GM19468 (cell line): ENCODE measurements around the gene HOXC11.

ENCODE experiments used
- ATAC-seq: cut with Tn5 transposase; IDR thresholded peaks from one replicate; pipeline ENCODE4 v1.9.1; 2021; ENCODE audit warnings: mild to moderate bottlenecking, moderate library complexity, moderate number of reproducible peaks; ENCODE audit not compliant: unreplicated experiment; ENCODE audit errors: extremely low read depth

Gene HOXC11

GRCh38 chr12:53983568-53983949 lies 10.6 kb downstream of the HOXC11 start:
- no peak for ATAC-seq

DNA sequence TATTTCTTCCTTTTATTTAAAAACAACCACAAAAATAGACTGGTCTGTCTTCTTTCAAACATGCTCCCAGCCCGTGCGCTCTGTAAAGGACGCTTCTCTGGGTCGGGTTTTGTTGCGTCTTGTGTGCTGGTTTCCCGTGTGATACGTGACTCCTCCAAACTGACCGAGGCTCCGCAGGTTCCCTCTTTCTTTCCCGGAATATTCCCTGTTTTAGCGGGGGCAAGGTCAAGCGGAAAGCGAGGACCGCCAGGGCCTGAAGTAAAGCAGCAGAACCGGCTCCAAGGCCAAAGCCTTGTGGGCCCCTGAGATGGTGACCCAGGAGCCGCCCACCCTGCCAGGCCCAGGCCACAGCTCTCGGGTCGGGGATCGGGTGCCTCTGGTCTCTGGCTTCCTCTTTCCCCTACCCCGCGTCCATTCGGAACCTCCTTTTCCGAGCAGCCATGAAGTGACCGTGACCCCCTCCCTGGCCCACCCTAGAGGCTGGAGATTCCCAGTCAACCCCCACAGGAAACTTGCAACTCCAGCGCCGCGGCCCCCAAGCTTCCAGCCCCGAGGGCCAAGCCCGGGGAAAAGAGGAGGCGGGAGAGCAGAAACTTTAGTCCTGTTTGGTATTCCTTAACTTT lies 11.1 kb downstream of the HOXC11 start:
- ATAC-seq: no peak

DNA sequence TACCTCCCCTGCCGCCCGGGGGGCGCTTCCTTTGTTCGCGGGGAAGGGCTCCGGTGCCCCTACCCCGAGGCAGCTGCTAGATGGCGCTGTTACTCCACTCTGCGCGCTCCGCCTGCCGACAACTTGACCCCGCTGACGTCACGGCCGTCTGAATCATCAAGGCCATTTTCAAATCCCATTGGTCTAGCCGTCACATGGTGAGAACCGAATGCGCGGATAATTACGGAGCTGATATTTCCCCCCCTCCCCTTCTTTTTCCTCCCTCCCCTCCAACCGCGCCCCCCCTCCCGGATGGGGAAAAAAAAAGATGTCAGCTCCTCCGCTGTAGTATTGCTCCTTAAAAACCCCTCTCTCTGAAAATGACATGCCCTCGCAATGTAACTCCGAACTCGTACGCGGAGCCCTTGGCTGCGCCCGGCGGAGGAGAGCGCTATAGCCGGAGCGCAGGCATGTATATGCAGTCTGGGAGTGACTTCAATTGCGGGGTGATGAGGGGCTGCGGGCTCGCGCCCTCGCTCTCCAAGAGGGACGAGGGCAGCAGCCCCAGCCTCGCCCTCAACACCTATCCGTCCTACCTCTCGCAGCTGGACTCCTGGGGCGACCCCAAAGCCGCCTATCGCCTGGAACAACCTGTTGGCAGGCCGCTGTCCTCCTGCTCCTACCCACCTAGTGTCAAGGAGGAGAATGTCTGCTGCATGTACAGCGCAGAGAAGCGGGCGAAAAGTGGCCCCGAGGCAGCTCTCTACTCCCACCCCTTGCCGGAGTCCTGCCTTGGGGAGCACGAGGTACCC lies 12.2 kb downstream of the HOXC11 start, which contains the start of gene HOXC10:
Gene HOXC10, plus strand, starts transcription at position 246 of the 791 bp plus-strand sequence. Its CDS starts 114 bp downstream, at position 360.
- no peak for ATAC-seq

- ATAC-seq: no peak
Observed at GRCh38 chr12:53985692-53985993, 12.7 kb downstream of the HOXC11 start.

DNA sequence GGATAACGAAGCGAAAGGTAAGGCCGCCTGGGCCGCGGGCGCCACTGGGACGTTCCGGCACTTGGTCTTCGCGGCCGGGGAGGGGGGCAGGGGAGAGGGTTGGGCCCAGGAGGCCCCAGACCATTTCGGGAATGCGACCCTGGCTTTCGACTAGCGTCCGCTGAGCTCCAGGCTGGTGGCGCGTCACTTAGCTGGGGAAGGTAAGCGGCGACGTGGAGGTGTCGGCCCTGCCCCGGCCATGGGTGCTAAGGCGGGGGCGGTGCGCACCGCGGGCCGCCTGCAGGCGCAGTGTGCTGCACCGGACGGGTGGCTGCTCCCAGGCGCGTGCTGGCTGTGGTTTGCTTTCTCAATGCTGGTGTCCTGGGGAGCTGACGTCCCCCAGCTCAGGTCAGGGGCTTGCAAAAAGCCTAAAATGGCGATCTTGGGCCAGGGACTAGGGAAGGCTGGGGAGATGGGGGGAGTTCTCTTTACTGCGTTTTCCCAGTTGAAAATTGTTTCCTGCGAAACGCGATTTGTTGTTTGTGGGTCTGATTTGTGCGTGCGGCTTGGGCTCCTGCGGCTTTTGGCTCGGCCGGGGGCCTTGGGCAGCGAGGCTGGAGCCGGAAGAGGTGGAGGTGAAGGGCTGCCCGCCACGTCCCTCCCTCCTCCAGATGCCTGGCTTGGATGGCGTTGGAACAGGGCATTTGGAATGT lies 13.2 kb downstream of the HOXC11 start:
- ATAC-seq: no peak

DNA sequence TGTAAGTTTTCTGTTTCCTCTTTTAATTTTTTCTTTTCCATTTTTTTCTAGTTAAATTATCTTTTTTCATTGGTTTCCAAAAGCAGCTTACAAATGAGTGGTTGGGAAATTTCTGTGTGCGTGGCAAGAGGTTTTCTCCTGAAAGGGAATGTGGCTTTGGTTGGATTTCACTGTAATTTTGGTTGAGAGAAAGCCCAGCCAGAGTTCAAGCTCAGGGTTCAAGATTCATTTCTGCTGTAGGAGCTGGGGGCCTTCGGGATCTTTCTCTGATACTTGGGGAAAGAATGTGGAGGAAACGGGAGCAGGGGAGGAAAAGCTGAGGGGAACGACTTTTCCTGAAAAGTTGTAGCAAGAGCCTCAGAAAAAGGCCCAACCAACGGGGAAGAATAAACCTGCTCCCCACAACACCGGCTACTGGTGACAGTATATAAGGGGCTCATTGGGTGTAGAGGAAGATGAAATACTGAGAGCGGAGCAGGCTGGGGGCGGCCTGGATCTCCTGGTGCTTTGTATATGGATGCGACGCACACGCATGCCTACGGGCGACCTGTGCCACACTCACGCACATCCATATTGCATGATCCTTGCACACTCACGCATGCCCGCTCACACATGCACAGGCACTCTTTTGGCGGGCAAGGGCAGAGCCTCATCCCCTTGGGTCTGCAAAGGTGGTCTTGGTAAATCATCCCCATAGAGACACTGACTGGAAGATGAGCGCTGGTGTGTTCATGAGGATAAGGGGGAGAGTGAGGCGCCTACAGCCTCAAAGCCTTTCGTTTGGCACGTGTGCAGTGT lies 14.0 kb downstream of the HOXC11 start:
- ATAC-seq: no peak

DNA sequence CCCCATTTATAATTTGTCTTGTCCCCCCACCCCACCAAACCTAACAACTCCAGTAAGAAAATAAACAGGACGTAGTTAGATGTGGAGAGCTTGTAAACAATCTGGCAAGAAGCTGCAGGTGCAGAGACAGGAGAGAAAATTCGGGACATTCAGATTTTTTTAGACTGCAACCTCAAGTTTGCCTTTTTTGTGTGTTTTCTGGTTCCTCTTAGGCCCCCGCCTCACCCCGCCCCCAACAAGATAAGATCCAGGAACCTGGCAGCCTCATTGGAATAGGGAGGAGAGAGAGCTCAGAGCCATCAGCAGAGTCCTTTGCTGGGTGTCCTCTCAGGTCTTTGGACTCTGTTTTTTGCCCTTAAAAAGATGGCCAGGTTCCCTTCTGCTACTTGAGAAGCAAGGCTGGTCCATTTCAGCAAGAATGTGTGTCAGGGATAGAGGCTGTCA lies 14.9 kb downstream of the HOXC11 start:
- no peak for ATAC-seq

DNA sequence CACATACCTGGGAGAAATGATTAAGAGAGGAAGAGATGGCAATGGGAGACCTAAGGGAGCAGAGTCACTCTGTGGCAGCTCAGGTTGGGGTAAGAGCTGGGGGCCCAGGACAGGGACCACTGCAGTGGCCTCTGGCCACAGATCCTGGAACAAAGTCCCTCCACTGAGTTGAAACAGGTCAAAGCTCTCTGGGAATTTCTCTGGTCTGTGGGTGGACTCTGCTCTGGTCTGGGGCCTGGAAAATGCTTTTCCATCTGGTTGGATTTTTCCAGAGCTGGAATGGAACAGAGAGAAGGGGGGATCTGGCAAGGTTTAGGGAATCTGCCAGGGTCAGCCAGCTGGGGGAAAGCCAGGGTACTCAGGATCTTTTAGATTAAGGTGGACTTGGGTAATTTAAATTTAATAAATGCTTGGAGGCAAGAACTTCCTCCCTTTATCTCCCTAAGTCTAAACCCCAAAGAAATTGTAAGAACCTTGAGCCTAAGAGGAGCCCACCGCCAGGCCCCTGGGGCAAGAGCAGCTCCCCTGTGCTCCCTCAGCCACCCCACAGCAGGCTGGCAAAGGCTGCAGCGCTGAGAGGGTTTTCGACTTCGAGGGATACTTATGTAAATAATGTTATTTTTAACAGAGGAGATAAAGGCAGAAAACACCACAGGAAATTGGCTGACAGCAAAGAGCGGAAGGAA lies 15.8 kb downstream of the HOXC11 start:
- no peak for ATAC-seq

- ATAC-seq: no peak
Observed at GRCh38 chr12:53989227-53990113, 16.5 kb downstream of the HOXC11 start.

DNA sequence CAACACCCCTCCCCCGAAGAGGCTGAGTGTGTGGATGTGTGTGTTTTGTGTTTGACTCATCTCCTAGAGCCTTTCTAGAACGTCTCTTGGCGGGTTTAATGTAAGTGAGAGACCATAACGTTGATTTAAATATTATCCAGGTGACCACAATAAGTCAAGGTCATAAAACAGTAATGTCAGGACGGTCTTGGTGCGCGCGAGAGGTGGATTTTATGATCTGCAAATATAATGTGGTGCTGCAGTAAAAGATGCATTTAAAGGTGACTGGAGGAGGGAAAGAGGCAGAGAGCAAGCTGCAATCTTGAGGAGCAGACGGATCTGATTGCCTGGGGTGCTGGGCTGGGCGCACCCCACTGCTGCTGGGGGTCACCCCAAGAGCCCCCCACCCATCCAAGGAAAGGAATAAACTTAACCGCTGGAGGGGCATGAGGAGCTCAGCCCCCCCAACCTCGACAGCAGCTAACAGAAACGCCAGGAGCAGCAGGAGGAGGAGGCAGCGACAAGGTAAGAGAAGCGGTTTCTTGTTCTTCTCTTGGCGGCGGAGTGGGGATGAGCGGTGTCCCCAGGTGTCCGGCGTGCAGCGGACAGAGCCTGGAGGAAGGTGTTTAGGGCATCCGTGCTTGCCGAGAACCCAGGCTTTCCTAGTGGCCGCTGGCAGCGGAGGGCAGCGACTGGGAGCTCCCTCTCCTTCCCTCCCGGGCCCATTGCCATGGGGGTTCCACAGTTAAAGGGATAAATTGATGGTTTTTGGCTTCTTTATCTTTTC lies 17.6 kb downstream of the HOXC11 start:
- ATAC-seq: no peak

GRCh38 chr12:53991077-53991460 lies 18.1 kb downstream of the HOXC11 start:
- ATAC-seq: no peak

- ATAC-seq: no peak
Observed at GRCh38 chr12:53992377-53992889, 19.5 kb downstream of the HOXC11 start.

DNA sequence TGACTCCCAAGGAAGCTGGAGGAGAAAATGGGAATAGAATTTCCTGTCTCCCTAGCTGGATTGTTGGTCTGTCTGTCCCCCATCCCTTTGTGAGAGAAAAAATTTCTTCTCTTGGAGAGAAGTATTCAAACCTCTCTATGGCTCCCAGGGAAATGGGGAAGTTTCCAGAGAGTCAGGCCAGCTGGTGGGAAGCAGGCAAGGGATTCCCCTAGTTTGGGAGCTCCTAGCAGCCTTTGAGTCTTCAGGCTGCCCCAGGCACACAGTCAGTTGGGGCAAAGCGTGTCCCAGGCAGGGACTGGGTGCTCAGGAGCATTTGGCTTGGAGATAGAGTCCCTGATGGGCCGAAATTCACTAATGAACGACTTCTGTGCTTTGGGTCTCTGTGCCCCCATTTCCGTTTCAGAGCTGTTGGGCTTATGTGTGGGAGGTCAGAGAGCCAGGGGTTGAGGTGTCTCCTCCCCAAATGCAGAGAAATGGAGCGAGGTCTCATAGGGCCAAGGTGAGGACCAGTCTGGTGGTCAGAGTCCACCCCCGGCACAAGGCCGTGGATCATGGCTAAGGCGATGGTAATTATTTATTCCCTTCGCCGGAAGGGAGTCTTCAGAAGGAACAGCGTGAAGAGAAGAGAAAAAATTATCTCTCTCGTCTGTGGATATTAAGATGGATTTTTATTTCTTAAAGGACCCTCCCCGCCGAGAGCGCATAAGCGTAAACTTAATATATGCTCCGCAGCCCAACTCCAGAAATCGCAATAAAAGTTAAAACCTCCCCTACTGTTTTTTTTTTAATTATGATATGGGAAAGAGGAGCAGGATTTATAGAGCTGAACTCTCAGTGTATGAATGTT lies 20.5 kb downstream of the HOXC11 start:
- ATAC-seq: no peak

GRCh38 chr12:53994009-53994263 lies 21.0 kb downstream of the HOXC11 start:
- no peak for ATAC-seq

DNA sequence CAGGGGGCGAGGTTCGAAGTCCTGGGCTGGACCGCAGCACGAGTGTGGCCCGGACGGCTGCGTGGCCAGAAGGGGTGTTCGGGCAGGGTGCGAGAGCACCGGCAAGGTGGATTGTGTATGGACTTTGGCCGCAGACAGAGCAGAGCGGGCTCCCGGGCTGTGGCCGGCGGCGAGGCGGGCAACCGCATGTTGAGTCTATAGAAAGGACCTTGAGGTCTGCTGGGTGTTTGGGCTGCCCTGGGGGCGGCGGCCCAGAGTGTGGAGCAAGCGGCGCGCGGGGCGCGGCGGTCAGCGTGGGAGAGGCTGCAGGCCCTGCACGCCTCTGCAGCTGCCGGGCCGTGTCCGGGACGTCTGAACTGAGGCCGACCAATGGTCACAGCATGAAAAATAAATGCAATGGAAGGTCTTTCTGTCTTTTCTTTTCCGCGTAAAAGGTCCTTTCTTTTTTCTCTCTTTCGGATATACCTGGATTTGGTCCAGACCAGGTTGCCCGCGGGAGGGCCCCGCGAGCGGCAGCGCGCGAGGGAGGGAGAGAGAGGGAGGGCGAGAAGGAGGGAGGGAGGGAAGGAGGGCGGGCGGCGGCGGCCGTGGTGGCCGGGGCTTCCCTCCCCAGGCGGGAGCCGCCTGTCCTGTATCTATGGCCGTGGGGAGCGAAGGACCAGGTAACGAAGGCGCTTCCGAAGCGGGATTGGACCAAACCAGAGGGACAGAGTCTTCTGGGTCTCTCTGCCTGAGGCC lies 21.5 kb downstream of the HOXC11 start:
- no peak for ATAC-seq

DNA sequence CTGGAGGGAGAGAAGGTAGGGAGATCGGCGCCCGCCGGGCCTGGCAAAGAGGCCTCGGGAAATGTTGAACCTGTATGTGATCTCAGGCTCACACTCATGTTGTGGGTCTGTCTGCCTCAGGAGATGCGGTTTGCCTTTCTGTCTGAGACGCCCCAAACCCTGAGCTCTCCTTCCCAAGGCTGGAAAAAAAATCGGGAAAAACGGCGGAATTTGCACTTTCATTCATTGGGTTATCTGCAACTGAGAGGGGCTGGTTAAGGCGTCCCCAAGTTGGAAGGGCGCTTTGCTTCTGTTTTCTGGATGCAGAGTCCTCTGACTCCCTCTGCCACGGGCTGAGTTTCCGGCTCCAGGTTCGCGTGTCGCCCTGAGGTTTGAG lies 22.1 kb downstream of the HOXC11 start:
- no peak for ATAC-seq
